SKM-1 treated with dmso at 0.1 percent for 144 hours (cell line): Measurements from ENCODE around the gene DCDC2C.

Source experiments
- DNase-seq: peaks from one replicate; lab custom pipeline; 2025; ENCODE audit not compliant: unreplicated experiment; lab: John Stamatoyannopoulos, UW

The DCDC2C gene

DNA sequence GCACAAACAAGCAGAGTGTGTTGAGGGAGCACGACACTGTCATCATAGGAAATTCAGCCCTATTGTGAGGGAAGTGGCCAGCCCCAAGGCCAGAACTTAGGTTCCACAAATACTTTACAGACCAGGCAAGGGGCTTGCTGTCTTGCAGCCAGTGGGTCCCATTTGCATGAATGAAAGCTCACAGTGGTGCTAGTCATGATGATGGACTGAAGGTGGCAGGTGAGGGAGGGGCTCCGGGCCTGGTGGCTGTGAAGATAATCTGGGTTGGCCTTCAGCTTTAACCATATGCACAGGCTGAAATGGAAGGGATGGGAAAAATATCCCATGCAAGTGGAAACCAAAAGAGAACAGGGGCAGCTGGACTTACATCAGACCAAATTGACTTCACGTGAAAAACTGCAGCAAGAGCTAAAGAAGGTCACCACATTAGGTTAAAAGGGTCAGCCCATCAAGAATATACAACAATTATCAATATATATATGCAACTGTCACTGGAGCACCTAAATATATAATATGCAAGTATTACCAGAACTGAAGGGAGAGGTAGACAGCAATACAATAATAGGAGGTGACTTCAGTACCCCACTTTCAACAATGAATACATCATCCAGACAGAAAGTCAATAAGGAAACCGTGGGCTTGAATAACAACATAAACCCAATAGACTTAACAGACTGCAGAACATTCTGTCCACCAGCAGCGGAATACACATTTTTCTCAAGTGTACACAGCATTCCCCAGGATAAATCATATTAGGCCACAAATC, 39.6 kb downstream of the DCDC2C start:
- DNase-seq = no peak

DNA sequence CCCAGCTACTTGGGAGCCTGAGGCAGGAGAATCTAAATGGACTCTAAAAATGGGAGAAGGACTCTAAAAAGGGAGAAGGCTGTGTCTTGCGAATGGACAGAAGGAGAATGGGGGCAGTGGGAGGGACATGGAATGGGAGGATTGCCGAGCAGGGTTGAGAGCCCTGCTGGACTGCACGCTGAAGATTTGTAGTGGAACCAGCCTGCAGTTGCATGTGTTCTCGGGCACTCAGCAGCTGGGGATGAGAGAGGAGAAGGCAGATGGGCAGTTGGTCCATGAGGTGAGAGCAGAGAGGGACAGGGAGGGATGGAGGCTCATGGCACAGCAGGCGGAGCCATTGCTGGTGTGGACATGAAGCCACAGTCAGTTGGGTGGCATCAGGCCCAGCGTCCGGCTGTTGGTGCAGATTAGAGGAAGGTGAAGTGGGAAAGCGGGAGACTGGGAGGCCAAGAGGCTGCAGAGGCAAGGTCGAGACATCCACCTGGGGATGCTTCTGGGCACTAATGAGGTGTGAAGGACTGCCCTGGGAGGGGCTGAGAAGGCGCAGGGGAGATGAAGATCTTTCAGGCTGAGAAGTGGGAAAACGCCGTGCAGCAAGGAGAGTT, 40.7 kb downstream of the DCDC2C start:
- DNase-seq = no peak

DNA sequence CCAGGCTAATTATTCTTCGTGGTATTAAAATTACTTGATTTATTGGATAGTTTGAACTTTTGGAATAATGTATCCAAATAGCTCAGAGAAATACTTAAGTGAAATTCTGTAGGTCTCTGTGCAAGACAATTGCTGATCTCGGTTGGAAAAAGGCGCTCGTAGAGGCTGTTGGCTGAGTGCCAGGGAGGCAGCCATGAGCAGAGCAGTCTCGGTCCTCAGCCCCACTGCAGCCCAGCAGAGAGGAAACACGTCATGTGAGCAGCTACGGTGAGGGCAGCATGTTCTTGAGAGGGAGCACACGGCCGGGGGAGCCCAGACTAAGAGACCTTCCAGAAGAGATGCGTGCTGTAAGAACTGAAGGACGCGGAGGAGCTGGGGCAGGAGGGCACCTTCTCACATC, 42.5 kb downstream of the DCDC2C start:
- DNase-seq = no peak

DNA sequence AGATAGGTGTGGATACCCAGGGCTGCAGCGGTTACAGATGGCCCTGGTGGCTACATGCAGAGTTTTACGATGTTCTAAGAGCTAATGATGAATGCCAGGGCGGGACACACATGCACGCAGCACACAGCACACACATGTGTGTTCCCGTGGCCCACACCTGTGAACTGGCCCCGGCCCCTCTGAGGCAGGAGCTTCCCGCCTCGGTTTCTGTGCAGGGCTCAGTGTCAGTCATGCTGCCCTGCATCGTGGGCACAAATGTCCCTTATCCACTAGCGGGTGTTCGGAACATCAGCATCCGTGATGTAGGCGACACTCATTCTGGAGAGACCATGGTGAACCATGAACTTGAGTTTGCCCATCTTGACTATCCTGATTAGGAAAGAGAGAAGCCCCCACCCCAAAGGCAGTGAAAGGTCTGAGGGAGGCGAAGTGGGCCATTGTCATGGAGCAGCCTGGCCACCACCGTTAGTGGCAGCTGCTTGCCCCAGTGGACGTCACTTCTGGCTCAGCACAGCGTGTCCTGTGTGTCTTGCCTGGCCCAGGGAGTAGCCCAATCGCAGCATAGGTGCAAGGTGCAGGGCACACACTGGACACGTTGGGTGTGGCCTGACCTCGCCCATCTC, 43.8 kb downstream of the DCDC2C start:
- no peak for DNase-seq

DNA sequence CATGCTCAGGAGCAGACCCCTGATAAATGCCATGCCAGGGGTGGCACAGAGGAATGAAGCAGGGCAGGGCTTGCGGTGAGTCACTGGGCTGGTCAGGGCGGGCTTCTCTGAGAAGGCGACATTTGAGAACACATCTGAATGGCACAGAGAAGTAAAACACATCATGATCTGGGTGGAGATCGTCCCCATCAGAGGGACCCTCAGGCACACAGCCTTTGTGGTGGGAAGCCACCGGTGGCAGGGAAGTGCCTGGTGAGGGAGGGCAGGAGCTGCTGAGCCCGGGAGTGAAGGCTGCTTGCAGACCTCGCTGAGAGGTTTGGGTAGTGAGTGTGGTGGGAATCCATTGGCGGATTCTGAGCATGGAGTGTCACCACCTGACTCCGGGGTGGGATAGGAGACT, 44.5 kb downstream of the DCDC2C start:
- DNase-seq = no peak

DNA sequence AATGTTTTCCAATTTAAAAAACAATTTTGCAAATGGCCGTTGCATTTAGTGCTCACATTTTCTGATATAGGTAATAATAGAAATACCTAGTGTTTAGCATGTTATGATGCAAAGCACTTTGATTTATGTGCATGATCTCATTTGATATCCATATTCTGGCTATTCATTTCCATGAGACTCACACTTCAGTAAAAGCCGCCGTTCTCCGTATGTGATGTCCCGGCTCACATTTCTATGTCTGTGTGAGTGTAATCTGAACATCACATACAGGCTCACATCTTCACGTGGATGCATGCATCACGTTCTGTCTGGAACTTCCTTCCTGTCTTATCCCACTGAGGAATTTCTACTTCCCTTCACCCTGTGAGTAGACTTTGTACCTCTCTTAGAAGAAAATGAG, 45.8 kb downstream of the DCDC2C start:
- DNase-seq = no peak

DNA sequence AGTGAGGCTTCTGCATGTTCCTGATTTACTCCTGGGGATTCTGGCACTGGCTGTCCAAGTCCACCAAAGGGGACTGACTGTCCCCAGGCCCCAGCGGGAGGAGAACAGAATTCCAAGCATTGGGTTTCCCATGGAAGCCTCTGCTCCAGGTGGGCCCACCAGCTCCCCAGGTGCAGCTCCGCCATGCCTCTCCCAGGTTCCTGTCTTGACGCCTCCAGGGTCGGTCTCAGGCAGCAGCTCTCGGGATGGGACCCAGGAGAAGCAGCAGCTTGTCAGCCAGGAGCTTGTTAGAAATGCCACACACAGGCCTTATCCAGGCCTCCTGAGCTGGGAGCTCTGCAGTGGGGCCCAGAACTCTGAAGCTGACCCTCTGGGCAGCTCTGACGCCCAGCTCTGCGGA, 47.9 kb downstream of the DCDC2C start:
- no peak for DNase-seq

DNA sequence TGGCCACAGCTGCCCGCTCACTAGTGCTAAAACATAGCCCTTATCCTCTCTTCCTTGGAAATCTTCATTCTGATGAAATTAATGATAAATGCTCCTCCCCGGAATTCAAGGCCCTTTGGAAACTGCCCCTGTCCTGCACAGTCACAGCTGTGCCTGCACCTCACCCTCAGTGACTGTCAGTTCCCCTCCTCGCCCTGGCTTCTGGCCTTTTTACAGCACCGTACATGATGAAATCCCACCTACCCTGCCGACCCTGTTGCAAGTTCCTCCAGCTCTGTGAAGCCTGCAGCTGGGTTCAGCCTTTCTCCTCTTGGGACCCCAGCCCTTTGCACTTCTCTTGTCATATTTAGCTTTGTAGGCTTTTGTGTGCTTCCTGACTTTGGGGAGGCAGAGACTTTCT, 48.4 kb downstream of the DCDC2C start:
- DNase-seq = no peak

DNA sequence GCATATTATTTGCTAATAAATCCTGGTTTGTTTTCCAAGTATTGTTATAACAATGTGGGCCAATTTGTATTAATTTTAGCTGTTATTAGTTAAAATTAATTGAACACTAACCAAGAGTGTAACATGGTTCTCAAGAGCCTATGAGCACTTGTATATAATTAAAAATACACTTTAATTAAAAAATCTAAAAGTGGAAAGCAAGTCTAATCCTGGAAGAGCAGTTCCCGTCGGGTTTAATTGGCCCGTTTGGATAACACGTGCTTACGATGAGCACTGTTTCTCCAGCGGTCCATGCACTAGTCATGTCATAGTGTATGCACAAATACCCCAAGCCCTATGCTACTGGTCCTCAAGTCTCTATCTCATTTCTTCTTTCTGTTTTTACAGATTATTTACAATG, 49.0 kb downstream of the DCDC2C start:
- DNase-seq = no peak

DNA sequence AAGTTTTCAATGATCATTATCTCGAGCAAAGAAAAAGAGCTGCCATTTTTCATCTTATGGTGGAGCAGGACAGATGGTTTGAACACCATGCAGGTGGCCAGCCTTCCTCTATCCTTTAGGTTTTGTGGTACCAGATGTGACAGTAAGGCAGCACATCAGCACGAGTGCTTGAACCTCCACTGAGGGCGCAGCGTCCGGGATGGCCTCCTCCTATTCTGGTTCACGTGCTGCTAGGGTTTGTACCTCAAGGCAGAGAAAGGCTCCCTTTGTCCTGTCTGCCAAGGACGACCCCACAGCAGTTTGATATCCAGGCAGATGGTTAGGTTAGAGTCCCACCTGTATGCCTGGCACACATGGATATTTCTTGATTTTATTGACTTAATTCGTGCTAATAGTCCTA, 50.2 kb downstream of the DCDC2C start:
- DNase-seq = no peak

DNA sequence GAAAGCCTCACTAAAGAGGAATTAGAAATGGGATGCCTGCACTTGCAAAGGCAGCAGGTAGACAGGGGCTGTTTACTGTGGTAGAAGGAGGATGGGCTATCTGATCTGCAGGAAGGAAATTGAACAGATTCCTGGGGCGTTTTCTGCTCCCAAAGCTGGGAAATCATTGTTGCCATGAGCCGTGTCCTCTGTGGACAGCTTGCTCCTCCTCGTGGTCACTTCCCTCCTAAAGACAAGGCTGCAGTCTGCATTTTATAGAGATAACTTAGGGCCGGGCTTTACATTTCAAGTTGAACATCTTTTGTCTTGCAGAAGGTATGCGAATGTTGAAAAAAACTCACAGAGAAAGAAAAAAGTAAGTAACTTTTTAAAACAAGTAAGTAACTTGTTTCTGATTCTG, 50.9 kb downstream of the DCDC2C start:
- DNase-seq = no peak

DNA sequence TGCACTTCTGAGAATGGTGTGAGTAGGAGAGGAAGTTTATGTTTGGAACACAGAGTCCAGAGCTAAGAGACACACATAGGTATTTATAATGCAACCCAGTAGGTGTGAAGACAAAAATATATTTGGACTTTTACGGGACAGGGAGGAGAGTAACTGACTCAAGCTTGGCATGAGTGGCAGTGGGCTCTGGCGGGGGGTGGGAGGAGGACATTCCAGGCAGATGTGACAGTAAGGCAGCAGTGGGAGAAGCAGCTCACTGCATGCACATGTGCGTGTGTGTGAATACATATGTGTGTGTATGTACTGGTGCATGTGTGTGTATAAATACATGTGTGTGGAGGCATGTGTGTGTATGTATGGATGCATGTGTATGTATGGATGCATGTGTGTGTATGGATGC, 51.4 kb downstream of the DCDC2C start:
- DNase-seq = no peak

DNA sequence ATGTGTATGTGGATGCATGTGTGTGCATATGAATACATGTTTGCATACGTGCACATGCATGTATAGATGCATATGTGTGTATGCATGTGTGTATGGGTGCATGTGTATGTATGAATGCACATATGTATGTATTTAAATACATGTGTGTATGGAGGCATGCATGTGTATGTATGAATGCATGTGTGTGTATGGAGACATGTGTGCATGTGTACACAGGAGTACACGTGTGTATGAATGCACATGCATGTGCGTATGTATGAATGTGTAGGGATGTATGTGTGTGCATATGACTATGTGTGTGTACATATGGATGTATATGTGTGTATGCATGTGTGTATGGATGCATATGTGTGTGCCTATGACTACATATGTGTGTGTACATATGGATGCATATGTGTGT, 51.9 kb downstream of the DCDC2C start:
- DNase-seq = no peak

DNA sequence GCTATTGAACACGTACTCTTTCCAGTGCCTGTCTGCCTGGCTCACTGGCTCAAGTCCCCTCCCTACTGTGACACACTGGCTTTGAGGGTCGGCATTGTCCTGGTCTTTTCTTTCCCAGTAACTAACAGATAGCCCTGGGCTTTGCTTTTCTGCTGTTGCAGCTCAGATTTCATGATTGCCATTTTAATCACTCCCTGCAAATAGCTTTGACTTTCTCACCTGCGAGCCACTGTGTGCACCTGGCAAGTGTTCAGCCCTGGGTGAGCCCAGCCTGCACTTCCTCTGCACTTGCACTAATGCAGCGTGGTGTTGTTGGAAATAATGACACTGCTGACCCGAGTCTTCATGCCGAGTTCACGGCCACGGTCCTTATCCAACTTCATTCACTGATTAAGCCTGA, 52.9 kb downstream of the DCDC2C start:
- no peak for DNase-seq

DNA sequence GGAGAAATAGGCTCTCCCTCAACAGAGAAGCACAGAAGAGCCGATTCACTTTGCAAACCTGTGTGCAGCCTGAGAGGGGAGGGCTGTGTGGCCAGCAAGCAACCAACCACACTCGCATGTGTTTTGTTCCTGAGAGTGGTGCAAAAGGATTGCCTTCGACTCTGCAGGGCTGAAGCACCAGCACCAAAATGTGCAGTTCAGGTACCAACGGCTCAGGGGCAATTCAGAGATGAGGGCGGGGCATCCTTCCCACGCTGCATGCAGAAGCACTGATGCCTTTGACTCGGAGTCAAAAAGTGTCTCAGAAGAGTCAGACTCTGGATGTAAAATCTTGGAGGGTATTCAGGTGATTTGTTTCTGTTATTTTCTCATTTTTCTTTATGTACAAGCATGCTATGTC, 55.5 kb downstream of the DCDC2C start:
- DNase-seq = no peak

DNA sequence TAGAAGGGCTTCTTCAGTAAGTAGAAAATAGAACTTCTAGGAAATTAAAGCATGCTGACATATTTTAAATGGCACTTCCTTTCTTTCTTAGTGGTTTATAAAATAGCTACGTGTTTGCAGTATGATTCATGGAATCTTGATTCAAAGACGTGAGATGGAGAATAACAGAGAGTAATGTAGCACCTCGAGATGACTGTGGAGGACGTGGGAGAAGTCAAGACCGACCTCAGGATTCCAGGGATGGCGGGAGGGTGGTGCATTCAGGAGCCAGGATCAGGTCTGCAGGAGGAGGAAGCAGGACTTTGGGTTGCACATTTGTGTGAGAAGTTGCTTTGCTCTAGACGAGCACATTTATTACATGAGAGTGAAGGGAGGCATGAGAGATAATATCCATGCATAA, 56.0 kb downstream of the DCDC2C start:
- no peak for DNase-seq

DNA sequence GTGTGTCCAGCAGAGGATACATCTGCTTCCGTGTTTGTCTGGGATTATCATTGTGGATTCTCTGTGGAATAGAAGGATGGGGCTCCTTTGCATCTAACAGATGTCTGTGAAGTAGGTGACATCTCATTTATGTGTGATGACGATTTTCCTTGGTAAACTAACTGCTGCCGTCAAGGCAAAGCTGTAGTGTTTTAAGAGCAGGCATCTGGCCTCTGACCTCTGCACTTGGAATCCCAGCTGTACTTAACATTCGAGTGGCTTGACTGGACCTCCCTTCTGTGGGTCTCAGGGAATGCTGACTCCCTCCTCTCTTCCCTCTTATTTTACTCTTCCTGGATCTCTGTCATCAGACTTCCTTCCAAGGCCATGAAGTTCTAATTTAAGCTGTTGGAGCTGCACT, 56.4 kb downstream of the DCDC2C start:
- DNase-seq = no peak

DNA sequence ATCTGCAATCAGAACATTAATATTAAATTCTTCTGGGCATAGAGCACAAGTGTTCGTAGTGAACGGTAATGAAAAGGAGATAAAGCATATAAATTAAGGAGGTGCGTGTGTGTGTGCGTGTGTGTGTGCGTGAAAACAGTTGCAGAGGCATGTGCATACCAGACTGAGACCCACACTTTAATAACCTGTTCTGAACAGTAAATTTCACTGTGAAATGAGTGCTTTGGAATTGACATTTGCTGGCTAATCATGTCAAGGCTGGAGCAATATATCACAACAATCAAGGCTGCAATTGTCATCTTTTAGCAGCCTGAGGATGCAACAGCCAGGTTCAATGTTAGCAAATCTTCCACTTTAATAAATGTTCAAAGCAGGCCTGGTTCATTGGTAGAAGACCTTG, 57.9 kb downstream of the DCDC2C start:
- DNase-seq = no peak

DNA sequence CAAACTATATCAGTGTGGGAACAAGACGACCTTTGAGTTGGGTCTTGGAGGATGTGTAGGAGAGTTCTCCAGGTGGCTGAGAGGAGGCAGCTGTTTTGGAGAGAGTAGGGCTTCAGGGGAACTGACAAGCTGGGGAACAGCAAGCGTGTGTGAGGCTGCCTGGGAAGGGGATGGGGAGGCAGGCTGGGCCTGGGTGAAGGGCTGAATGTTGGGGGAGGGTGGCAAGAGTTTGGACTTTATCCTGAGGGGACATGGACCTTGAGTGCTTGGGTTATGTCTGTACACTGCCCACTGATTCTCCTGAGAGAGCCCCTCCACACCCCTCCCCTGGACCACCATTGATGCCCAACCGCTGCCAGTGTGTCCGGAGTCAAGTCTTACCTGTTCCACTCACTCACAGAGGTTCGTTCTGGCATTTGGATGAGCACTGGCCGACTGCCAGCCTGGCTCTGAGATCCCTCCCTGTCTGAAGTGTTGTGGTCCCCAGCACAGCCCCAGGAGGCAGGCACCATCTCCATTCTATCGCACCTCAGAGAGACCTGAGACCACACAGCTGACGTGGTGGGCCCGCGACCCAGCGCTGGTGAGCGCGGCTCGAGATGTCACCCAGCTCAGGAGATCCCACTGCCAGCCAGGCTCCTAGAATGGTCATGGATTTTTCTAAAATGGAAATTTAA, 59.5 kb downstream of the DCDC2C start:
- no peak for DNase-seq

DNA sequence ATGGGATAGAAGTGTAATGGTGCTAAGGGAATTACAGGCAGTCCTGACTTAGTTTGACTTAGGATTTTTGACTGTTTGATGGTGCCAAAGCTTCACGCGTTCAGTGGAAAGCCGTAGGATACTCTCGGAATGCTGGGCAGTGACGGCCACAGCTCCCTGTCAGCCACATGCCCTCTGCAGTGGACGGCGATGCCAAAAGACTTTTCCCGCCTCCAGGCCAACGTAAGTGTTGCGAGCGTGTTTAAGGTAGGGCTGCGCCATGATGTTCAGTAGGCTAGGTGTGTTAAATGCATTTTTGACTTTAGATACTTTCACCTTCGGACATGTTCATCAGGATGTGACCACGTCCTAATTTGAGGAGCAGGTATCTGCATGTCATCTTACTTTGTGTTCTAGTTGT, 63.4 kb downstream of the DCDC2C start:
- DNase-seq = no peak

DNA sequence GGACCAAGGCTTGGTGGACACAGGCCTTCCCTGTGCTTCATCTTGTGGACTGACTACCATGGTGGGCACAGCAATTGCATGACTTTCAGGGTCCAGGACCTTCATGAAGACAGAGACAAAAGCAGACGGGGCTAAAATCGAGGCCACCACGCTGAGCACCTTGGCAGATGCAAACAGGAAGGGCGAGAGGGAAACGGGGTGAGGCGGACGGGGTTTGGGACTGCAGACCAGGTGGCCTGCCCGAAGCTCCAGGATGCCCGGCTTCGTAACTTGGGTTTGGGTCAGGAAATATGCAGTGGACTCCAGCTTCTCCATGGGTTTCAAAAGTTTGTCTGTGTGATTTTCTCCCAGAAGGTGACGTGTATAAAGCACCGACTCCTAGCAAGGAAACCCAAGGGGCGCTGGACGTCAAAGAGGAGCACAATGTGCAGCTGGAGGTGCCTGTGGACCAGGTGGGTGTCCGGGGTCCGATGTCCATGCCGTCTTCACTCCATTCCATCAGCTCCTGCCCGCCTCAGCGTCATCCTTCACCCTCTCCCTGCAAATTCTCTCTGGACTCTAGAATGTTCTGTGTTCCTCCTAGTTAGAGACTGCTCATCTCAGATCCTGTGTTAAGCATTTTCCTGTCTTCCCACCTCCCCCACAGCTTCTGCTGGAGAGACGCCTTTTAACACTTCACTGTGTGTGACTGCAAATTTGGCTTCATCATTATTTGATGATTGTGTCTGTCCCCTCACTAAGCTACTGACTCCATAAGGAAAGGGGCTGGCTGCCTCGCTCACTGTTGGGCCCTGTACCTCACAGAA, 65.8 kb downstream of the DCDC2C start:
- no peak for DNase-seq
